22Rv1 (cell line): ENCODE measurements around the gene U2AF2.
A peak's percentile ranks its signal among the peaks of the same experiment; 100 is the strongest.

Source experiments
- H3K27ac ChIP-seq: fragments of 450-650 bp; 2 replicates; pipeline ENCODE4 v1.5.1; 2017
- ZFX ChIP-seq: fragments of 450-650 bp; IDR thresholded peaks from 2 replicates; pipeline ENCODE4 v1.6.1; 2017; ENCODE audit warnings: antibody characterized with exemption, borderline replicate concordance
- TF ChIP-seq, protein P1 (sequence below): fragments of 450-650 bp; IDR thresholded peaks from 2 replicates; pipeline ENCODE4 v1.5.1; 2017; ENCODE audit warnings: mild to moderate bottlenecking

Gene U2AF2

GRCh38 chr19:55650126-55650557 is 4.7 kb upstream of the U2AF2 start:
- TF ChIP-seq, protein P1, sequence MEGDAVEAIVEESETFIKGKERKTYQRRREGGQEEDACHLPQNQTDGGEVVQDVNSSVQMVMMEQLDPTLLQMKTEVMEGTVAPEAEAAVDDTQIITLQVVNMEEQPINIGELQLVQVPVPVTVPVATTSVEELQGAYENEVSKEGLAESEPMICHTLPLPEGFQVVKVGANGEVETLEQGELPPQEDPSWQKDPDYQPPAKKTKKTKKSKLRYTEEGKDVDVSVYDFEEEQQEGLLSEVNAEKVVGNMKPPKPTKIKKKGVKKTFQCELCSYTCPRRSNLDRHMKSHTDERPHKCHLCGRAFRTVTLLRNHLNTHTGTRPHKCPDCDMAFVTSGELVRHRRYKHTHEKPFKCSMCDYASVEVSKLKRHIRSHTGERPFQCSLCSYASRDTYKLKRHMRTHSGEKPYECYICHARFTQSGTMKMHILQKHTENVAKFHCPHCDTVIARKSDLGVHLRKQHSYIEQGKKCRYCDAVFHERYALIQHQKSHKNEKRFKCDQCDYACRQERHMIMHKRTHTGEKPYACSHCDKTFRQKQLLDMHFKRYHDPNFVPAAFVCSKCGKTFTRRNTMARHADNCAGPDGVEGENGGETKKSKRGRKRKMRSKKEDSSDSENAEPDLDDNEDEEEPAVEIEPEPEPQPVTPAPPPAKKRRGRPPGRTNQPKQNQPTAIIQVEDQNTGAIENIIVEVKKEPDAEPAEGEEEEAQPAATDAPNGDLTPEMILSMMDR = no peak
- no peak for TF ChIP-seq ZFX
- H3K27ac ChIP-seq = no peak overlapping the region

DNA sequence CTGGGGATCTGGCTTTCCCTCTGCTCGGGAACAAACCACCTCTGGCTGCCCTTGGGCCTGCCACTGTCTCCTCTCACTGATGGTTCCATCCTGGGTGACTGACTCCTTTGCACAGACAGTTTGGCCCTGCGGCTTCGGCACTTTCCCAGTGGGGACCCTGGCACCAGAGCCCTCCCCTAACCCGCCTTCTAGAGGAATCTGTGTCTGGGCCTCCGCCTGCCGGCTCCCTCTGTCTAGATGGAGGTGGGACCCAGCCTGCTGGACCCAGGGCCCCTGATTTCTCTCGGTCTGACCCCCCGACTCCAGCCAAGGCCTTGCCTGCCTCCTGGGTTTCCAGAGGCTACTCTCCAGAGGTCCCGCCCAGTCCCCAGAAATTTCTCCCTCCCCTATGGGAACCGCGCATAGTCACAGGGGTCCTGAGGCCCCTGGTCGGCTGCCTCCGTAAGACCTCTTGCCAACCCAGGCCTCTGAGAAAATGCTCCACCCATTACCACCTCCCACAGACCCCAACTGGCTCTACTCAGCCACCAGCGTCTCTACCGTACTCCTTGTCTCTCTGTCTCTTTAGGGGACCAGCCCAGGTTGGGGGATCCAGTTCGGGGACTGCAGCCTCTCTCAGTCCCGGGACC is 4.1 kb upstream of the U2AF2 start:
- TF ChIP-seq, protein P1 = no peak
- no peak for TF ChIP-seq ZFX
- H3K27ac ChIP-seq = no peak overlapping the region

DNA sequence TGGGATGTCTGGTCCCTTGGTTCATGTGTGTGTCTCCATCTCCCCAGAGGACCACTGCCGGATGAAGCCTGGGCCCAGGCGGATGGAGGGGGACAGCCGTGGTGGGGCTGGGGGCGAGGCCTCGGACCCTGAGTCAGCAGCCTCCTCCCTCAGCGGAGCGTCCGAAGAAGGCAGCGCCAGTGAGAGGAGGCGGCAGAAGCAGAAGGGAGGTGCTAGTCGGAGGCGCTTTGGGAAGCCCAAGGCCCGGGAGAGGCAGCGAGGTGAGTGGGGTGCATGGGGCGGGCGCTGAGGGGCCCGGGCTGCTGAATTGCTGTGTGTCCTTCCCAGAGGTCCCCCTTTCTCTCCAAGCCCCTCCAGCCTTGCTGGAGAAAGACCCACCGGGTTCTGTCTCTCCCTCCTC is 3.6 kb upstream of the U2AF2 start:
- TF ChIP-seq ZFX = no peak
- TF ChIP-seq, protein P1 = no peak
- no peak overlapping the region for H3K27ac ChIP-seq

- no peak for TF ChIP-seq ZFX
- peak overlapping the region; percentile 99 for H3K27ac ChIP-seq
Measured at GRCh38 chr19:55652311-55653128, 2.3 kb upstream of the U2AF2 start.

DNA sequence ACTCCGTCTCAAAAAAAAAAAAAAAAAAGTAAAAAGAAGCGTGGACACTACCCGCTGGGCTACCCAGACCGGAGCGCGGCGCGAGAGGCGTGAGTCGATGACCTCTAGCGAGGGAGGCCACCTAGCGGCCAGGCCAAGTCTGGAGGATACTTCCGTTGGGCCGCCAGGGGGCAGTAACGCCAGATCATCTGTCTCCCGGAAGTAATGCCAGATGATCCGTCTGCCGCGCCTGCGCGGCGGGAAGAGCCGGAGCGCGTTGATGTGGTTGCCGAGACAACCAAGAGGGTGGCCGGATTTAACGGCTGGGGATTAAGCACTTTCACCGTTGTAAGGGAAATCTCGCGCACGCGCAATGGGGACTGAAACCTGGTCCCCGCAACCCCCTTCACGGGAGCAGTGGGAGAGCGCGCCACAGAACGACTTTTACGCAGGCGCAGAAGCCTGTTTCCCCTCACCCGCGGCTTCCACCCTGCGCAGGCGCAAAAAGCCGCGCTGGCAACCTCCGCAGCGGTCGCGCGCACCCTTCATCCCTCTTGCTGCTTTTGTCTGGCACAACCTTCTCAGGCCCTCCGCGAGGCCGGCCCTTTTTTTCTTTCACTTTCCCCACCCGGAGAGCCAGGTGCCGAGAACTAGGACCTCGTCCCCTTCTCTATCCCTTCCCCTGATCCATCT is 1.0 kb upstream of the U2AF2 start:
- H3K27ac ChIP-seq = peak overlapping the region; percentile 99
- TF ChIP-seq, protein P1 = peak; percentile 99
- TF ChIP-seq ZFX = no peak

GRCh38 chr19:55654323-55654867 is 440 bp upstream of the U2AF2 start:
- no peak for TF ChIP-seq ZFX
- TF ChIP-seq, protein P1 = no peak

DNA sequence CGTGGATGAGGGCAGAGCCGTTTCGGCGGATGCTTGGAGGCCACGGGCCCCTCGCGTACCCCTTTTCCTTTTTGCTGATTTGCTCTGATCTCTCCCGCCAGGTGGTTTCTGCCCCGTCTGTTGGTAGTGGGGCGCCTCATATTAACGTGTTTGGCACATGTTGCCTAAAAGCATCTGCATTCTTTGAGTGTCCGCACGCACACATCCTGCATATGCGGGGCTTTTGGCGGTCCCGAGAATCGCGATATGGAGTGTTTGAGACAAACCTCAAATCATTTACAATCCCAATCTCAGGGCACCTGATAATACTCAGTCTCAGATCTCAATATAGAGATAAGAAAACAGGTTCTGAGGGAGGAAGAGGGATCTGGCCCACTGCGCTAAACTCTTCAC is 809 bp downstream of the U2AF2 start:
- TF ChIP-seq, protein P1 = no peak
- no peak for TF ChIP-seq ZFX
- peak overlapping the region; percentile 99 for H3K27ac ChIP-seq

More at GRCh38 chr19:55654323-55654867, 440 bp upstream of the U2AF2 start:
- H3K27ac ChIP-seq = peak overlapping the region; percentile 99
